GM12891 (cell line): ENCODE results near the gene SLC45A2.

ENCODE experiments used
- PAX5 ChIP-seq: IDR thresholded peaks from 2 replicates; pipeline ENCODE4 v1.6.1; 2011; ENCODE audit warnings: low read length, moderate library complexity, mild to moderate bottlenecking; ENCODE audit not compliant: insufficient read depth, severe bottlenecking
- POLR2A ChIP-seq: IDR thresholded peaks from 2 replicates; pipeline ENCODE4 v1.6.1; 2011; ENCODE audit warnings: low read depth, low read length, control low read depth
- POLR2AphosphoS5 ChIP-seq: IDR thresholded peaks from 2 replicates; pipeline ENCODE4 v1.6.1; 2011; ENCODE audit warnings: low read depth, low read length, control low read depth
- POU2F2 ChIP-seq: IDR thresholded peaks from 2 replicates; pipeline ENCODE4 v1.6.1; 2011; ENCODE audit warnings: low read depth, mild to moderate bottlenecking, control low read depth, low read length, moderate library complexity

- TF ChIP-seq POU2F2, result no peak
- no peak for TF ChIP-seq POLR2A
- TF ChIP-seq PAX5, result no peak
- no peak for TF ChIP-seq POLR2AphosphoS5
Measured at GRCh38 chr5:33968211-33969005, 16.1 kb downstream of the SLC45A2 start.
